Ishikawa (cell line): ENCODE data around the gene FAM9C.

Source experiments
- CEBPB ChIP-seq: IDR thresholded peaks from 2 replicates; pipeline ENCODE4 v1.6.1; 2012
- CREB1 ChIP-seq: IDR thresholded peaks from 2 replicates; pipeline ENCODE4 v1.6.1; 2012; ENCODE audit warnings: low read depth
- EGR1 ChIP-seq: IDR thresholded peaks from 2 replicates; pipeline ENCODE4 v1.6.1; 2012
- EP300 ChIP-seq: IDR thresholded peaks from 2 replicates; pipeline ENCODE4 v1.6.1; 2012; ENCODE audit warnings: borderline replicate concordance
- FOXM1 ChIP-seq: IDR thresholded peaks from 2 replicates; pipeline ENCODE4 v1.6.1; 2012; ENCODE audit warnings: low read depth, borderline replicate concordance
- MAX ChIP-seq: IDR thresholded peaks from 2 replicates; pipeline ENCODE4 v1.6.1; 2012
- NFIC ChIP-seq: IDR thresholded peaks from 2 replicates; pipeline ENCODE4 v1.6.1; 2012
- RAD21 ChIP-seq: IDR thresholded peaks from 2 replicates; pipeline ENCODE4 v1.6.1; 2012; ENCODE audit warnings: low read depth
- REST ChIP-seq: IDR thresholded peaks from 2 replicates; pipeline ENCODE4 v1.6.1; 2012; ENCODE audit warnings: low read depth, mild to moderate bottlenecking
- TAF1 ChIP-seq: IDR thresholded peaks from 2 replicates; pipeline ENCODE4 v1.6.1; 2012; ENCODE audit warnings: low read depth, mild to moderate bottlenecking
- TCF12 ChIP-seq: IDR thresholded peaks from 2 replicates; pipeline ENCODE4 v1.6.1; 2012; ENCODE audit warnings: low read depth
- TEAD4 ChIP-seq: IDR thresholded peaks from 2 replicates; pipeline ENCODE4 v1.6.1; 2012
- USF1 ChIP-seq: IDR thresholded peaks from 2 replicates; pipeline ENCODE4 v1.6.1; 2012
- YY1 ChIP-seq: IDR thresholded peaks from 2 replicates; pipeline ENCODE4 v1.6.1; 2012; ENCODE audit warnings: low read depth
- ZBTB7A ChIP-seq: IDR thresholded peaks from 2 replicates; pipeline ENCODE4 v1.6.1; 2012; ENCODE audit warnings: low read depth

FAM9C gene

GRCh38 chrX:13048280-13048679, 3.9 kb upstream of the FAM9C start:
- no peak for TF ChIP-seq RAD21
- no peak for TF ChIP-seq EP300
- TF ChIP-seq MAX = no peak
- no peak for TF ChIP-seq EGR1
- no peak for TF ChIP-seq NFIC
- TF ChIP-seq ZBTB7A = no peak
- TF ChIP-seq TCF12 = no peak

GRCh38 chrX:13047759-13048158, 3.3 kb upstream of the FAM9C start:
- no peak for TF ChIP-seq RAD21
- no peak for TF ChIP-seq MAX
- TF ChIP-seq USF1 = no peak
- TF ChIP-seq TAF1 = no peak
- no peak for TF ChIP-seq NFIC
- no peak for TF ChIP-seq CEBPB
- no peak for TF ChIP-seq CREB1
- no peak for TF ChIP-seq EGR1
- no peak for TF ChIP-seq EP300
- TF ChIP-seq ZBTB7A = no peak
- TF ChIP-seq REST = no peak
- TF ChIP-seq TCF12 = no peak
- no peak for TF ChIP-seq FOXM1

- no peak for TF ChIP-seq EGR1
- no peak for TF ChIP-seq EP300
- no peak for TF ChIP-seq USF1
- no peak for TF ChIP-seq REST
- no peak for TF ChIP-seq TEAD4
- TF ChIP-seq ZBTB7A = no peak
- TF ChIP-seq CREB1 = no peak
- no peak for TF ChIP-seq TAF1
- TF ChIP-seq CEBPB = no peak
- no peak for TF ChIP-seq MAX
- no peak for TF ChIP-seq FOXM1
- no peak for TF ChIP-seq TCF12
- no peak for TF ChIP-seq RAD21
- no peak for TF ChIP-seq NFIC
- no peak for TF ChIP-seq YY1
These were observed 1.9 kb upstream of the FAM9C start for GRCh38 chrX:13046141-13046855.

- TF ChIP-seq RAD21 (no peak), USF1 (no peak), NFIC (no peak), YY1 (no peak), CEBPB (no peak), CREB1 (no peak)
These were observed 482 bp downstream of the FAM9C start for GRCh38 chrX:13043938-13044337.

GRCh38 chrX:13043138-13043537, 1.3 kb downstream of the FAM9C start:
- TF ChIP-seq ZBTB7A (no peak), REST (no peak)
